Breast epithelium (tissue), 3 donors: Measurements from ENCODE around the gene RSPH4A.

Source experiments
- POLR2A ChIP-seq: fragments of 450-650 bp; IDR thresholded peaks from one replicate; pipeline ENCODE4 v1.6.1; 2016; ENCODE audit warnings: antibody characterized with exemption, mild to moderate bottlenecking, moderate library complexity
- TF ChIP-seq, protein P1 (sequence below), 3 donors: fragments of 450-650 bp; IDR thresholded peaks; one replicate each; pipeline ENCODE4 v1.5.1; 2016 to 2017; ENCODE audit warnings: antibody characterized with exemption in 3 of 3, mild to moderate bottlenecking in 3 of 3, moderate library complexity in 3 of 3

- TF ChIP-seq, protein P1, sequence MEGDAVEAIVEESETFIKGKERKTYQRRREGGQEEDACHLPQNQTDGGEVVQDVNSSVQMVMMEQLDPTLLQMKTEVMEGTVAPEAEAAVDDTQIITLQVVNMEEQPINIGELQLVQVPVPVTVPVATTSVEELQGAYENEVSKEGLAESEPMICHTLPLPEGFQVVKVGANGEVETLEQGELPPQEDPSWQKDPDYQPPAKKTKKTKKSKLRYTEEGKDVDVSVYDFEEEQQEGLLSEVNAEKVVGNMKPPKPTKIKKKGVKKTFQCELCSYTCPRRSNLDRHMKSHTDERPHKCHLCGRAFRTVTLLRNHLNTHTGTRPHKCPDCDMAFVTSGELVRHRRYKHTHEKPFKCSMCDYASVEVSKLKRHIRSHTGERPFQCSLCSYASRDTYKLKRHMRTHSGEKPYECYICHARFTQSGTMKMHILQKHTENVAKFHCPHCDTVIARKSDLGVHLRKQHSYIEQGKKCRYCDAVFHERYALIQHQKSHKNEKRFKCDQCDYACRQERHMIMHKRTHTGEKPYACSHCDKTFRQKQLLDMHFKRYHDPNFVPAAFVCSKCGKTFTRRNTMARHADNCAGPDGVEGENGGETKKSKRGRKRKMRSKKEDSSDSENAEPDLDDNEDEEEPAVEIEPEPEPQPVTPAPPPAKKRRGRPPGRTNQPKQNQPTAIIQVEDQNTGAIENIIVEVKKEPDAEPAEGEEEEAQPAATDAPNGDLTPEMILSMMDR (IDR thresholded peaks at IDR 0.05) = no peak
- no peak for TF ChIP-seq POLR2A
These were observed 32.9 kb downstream of the RSPH4A start for GRCh38 chr6:116649129-116649528.
